IMR-90 (cell line): Measurements from ENCODE around the gene SGPL1. TPM values are rescaled to one million over a fixed set of nuclear protein-coding genes. Genes with fewer than 3 reads are reported as not detected.

Experiments used
- ATAC-seq: fragments of 200-7000 bp; cut with Tn5 transposase; 2 replicates; pipeline ENCODE4 v1.9.1; 2020; ENCODE audit warnings: low read depth, mild to moderate bottlenecking, moderate library complexity
- BruUV-seq: library from RNA; stranded (reverse); fragments of 400-500 nt; replicated peaks from 2 replicates; lab custom pipeline; 2021; lab: Mats Ljungman, UMichigan
- CTCF ChIA-PET: fragments of 300-600 bp; formaldehyde crosslinking; extraction: SDS; loops from one replicate; lab custom pipeline; 2021; ENCODE audit warnings: antibody characterized with exemption; lab: Yijun Ruan, JAX
- POLR2A ChIA-PET: fragments of 300-600 bp; sonication (Branson Sonifier 250); formaldehyde crosslinking; loops from one replicate; lab custom pipeline; 2022; ENCODE audit warnings: antibody characterized with exemption; ENCODE audit not compliant: unreplicated experiment; lab: Charles Lee
- DNase-seq: peaks from one replicate; pipeline ENCODE4 v3.0.0; 2013
- H2AFZ ChIP-seq: replicated peaks from 2 replicates; pipeline ENCODE3; 2013; ENCODE audit warnings: low read length, mild to moderate bottlenecking; ENCODE audit not compliant: poor library complexity
- H2AK5ac ChIP-seq: 2 replicates; pipeline ENCODE4 v1.6.1; 2013; ENCODE audit warnings: low read depth, low read length, inconsistent platforms
- H2AK9ac ChIP-seq: replicated peaks from 2 replicates; pipeline ENCODE3; 2013; ENCODE audit warnings: mild to moderate bottlenecking, low read depth, low read length, moderate library complexity; ENCODE audit not compliant: poor library complexity
- H2BK120ac ChIP-seq: 2 replicates; pipeline ENCODE4 v1.6.1; 2013; ENCODE audit warnings: low read depth, low read length, inconsistent platforms
- H2BK15ac ChIP-seq: 3 replicates; pipeline ENCODE4 v1.6.1; 2013; ENCODE audit warnings: low read depth, low read length, inconsistent platforms
- H2BK20ac ChIP-seq: 2 replicates; pipeline ENCODE4 v1.6.1; 2013; ENCODE audit warnings: low read depth, mild to moderate bottlenecking, inconsistent platforms, low read length, moderate library complexity
- H2BK5ac ChIP-seq: 2 replicates; pipeline ENCODE4 v1.6.1; 2013; ENCODE audit warnings: mild to moderate bottlenecking, low read depth, low read length, inconsistent platforms; ENCODE audit not compliant: poor library complexity, severe bottlenecking
- H3K14ac ChIP-seq: replicated peaks from 2 replicates; pipeline ENCODE4 v1.6.1; 2013; ENCODE audit warnings: low read depth, low read length, inconsistent platforms
- H3K18ac ChIP-seq: 2 replicates; pipeline ENCODE4 v1.6.1; 2013; ENCODE audit warnings: low read depth, low read length, control low read depth
- H3K23ac ChIP-seq: 2 replicates; pipeline ENCODE4 v1.6.1; 2013; ENCODE audit warnings: low read depth, low read length, inconsistent platforms
- H3K27ac ChIP-seq: 2 replicates; pipeline ENCODE4 v1.5.1; 2013; ENCODE audit warnings: mild to moderate bottlenecking, control low read depth, low read length; ENCODE audit not compliant: insufficient read depth
- H3K27me3 ChIP-seq: 2 replicates; pipeline ENCODE4 v1.6.1; 2013; ENCODE audit warnings: low read length; ENCODE audit not compliant: control insufficient read depth, insufficient read depth
- H3K36me3 ChIP-seq: 2 replicates; pipeline ENCODE4 v1.6.1; 2013; ENCODE audit warnings: low read length, mixed read lengths; ENCODE audit not compliant: control insufficient read depth, insufficient read depth
- H3K4ac ChIP-seq: 2 replicates; pipeline ENCODE4 v1.6.1; 2013; ENCODE audit warnings: low read depth, low read length, inconsistent platforms
- H3K4me1 ChIP-seq: 2 replicates; pipeline ENCODE4 v1.6.1; 2013; ENCODE audit warnings: low read length, mixed read lengths; ENCODE audit not compliant: control insufficient read depth, insufficient read depth
- H3K4me2 ChIP-seq: 2 replicates; pipeline ENCODE4 v1.6.1; 2013; ENCODE audit warnings: low read depth, mild to moderate bottlenecking, control low read depth, low read length, moderate library complexity
- H3K4me3 ChIP-seq: 2 replicates; pipeline ENCODE4 v1.5.1; 2013; ENCODE audit warnings: low read depth, mild to moderate bottlenecking, control low read depth, low read length, moderate library complexity; ENCODE audit not compliant: insufficient read depth
- H3K56ac ChIP-seq: 2 replicates; pipeline ENCODE4 v1.6.1; 2013; ENCODE audit warnings: low read length, inconsistent platforms; ENCODE audit not compliant: insufficient read depth; ENCODE audit errors: extremely low read depth
- H3K79me1 ChIP-seq, 2 experiments: 2 replicates each; pipeline ENCODE4 v1.6.1; 2013; ENCODE audit warnings: low read length in 2 of 2, inconsistent platforms in 1 of 2, low read depth in 1 of 2
- H3K9ac ChIP-seq: 2 replicates; pipeline ENCODE4 v1.6.1; 2013; ENCODE audit warnings: low read depth, low read length, control low read depth
- H3K9me1 ChIP-seq: 2 replicates; pipeline ENCODE4 v1.6.1; 2013; ENCODE audit warnings: low read length, inconsistent platforms; ENCODE audit not compliant: insufficient read depth
- H3K9me3 ChIP-seq: 2 replicates; pipeline ENCODE4 v1.6.1; 2013; ENCODE audit warnings: low read length; ENCODE audit not compliant: control insufficient read depth, insufficient read depth
- H4K20me1 ChIP-seq: 2 replicates; pipeline ENCODE4 v1.6.1; 2013; ENCODE audit warnings: low read length, inconsistent platforms; ENCODE audit not compliant: insufficient read depth
- H4K5ac ChIP-seq: 2 replicates; pipeline ENCODE4 v1.6.1; 2013; ENCODE audit warnings: mild to moderate bottlenecking, low read depth, low read length, control low read depth
- H4K8ac ChIP-seq, 2 experiments: 2 replicates each; pipeline ENCODE4 v1.6.1; 2013; ENCODE audit warnings: low read depth in 2 of 2, low read length in 2 of 2, control low read depth in 1 of 2, inconsistent platforms in 1 of 2
- H4K91ac ChIP-seq: 2 replicates; pipeline ENCODE4 v1.6.1; 2013; ENCODE audit warnings: low read depth, low read length, inconsistent platforms; ENCODE audit not compliant: insufficient read depth
- BHLHE40 ChIP-seq: fragments of 150-350 bp; IDR thresholded peaks from 2 replicates; pipeline ENCODE4 v1.6.1; 2016; ENCODE audit warnings: mild to moderate bottlenecking, low read depth, low read length
- CHD1 ChIP-seq: IDR thresholded peaks from 2 replicates; pipeline ENCODE4 v1.6.1; 2012; ENCODE audit warnings: low read depth, low read length, improper control_type of control experiment
- FOS ChIP-seq: fragments of 150-350 bp; IDR thresholded peaks from 2 replicates; pipeline ENCODE4 v1.6.1; 2016; ENCODE audit warnings: low read depth, low read length
- MAFK ChIP-seq: IDR thresholded peaks from 2 replicates; pipeline ENCODE4 v1.6.1; 2012; ENCODE audit warnings: low read depth, low read length, improper control_type of control experiment
- MAZ ChIP-seq: IDR thresholded peaks from 2 replicates; pipeline ENCODE4 v1.6.1; 2012; ENCODE audit warnings: low read depth, mild to moderate bottlenecking, low read length, improper control_type of control experiment, moderate library complexity, borderline replicate concordance
- MXI1 ChIP-seq: IDR thresholded peaks from 2 replicates; pipeline ENCODE4 v1.6.1; 2012; ENCODE audit warnings: low read depth, mild to moderate bottlenecking, low read length, moderate library complexity, borderline replicate concordance
- NFE2L2 ChIP-seq: fragments of 150-350 bp; IDR thresholded peaks from 2 replicates; pipeline ENCODE4 v1.6.1; 2016; ENCODE audit warnings: low read depth, mild to moderate bottlenecking, low read length
- POLR2A ChIP-seq: IDR thresholded peaks from 2 replicates; pipeline ENCODE4 v1.6.1; 2012; ENCODE audit warnings: mild to moderate bottlenecking, low read depth, low read length
- RAD21 ChIP-seq: IDR thresholded peaks from 2 replicates; pipeline ENCODE4 v1.6.1; 2012; ENCODE audit warnings: low read length, improper control_type of control experiment
- RCOR1 ChIP-seq: IDR thresholded peaks from 2 replicates; pipeline ENCODE4 v1.6.1; 2012; ENCODE audit warnings: mild to moderate bottlenecking, low read length, improper control_type of control experiment; ENCODE audit not compliant: insufficient replicate concordance
- RFX5 ChIP-seq: IDR thresholded peaks from 2 replicates; pipeline ENCODE4 v1.8.0; 2012; ENCODE audit warnings: low read depth, mild to moderate bottlenecking, low read length, moderate library complexity
- SMC3 ChIP-seq: fragments of 150-350 bp; IDR thresholded peaks from 2 replicates; pipeline ENCODE4 v1.6.1; 2016; ENCODE audit warnings: low read depth, mild to moderate bottlenecking, antibody characterized with exemption, low read length, moderate library complexity
- WGBS, 2 experiments: methylation state at CpG; one replicate each; pipeline versions ENCODE4 v1.1.5 to v1.1.7; 2013; ENCODE audit warnings: missing lambda C conversion rate in 2 of 2; ENCODE audit not compliant: insufficient read length in 1 of 2; ENCODE audit errors: extremely low coverage in 2 of 2; 5-methylcytosine and 5-hydroxymethylcytosine counted together
- dilution Hi-C: fragments of 300-500 bp; cut with HindIII; formaldehyde crosslinking; loops from one replicate; pipeline ENCODE4 v1.14.3; 2018; ENCODE audit warnings: low sequenced_read_pairs; ENCODE audit not compliant: unreplicated experiment
- in situ Hi-C: fragments of 300-500 bp; cut with MboI; formaldehyde crosslinking; loops from 3 replicates; pipeline ENCODE4 v1.14.3; 2019; ENCODE audit warnings: low sequenced_read_pairs, inconsistent platforms, mixed read lengths
- intact Hi-C: fragments of 100-400 bp; cut with micrococcal nuclease; formaldehyde crosslinking; loops from 2 replicates; pipeline ENCODE4 v1.10.0; 2022
- polyA plus RNA-seq, 3 experiments: library from polyadenylated mRNA; depleted of rRNA; stranded (reverse); fragments of >200 nt; gene quantifications; 2 replicates each; pipeline ENCODE4 v1.2.3, GENCODE V29; 2012; ENCODE audit warnings: low replicate concordance in 1 of 3
- total RNA-seq: library from RNA; depleted of rRNA; stranded (reverse); fragments of >200 nt; gene quantifications from 2 replicates; pipeline ENCODE4 v1.2.3, GENCODE V29; 2012
- TF ChIP-seq, protein P1 (sequence below): fragments of 150-350 bp; IDR thresholded peaks from 2 replicates; pipeline ENCODE4 v1.6.1; 2017; ENCODE audit warnings: mild to moderate bottlenecking, antibody characterized with exemption, low read length, low read depth
- TF ChIP-seq, protein P2 (sequence below): conservative IDR thresholded peaks from 2 replicates; pipeline ENCODE4 v1.5.1; 2012; ENCODE audit warnings: mild to moderate bottlenecking, low read depth, low read length, improper control_type of control experiment
- TF ChIP-seq, protein P3 (sequence below): fragments of 150-350 bp; IDR thresholded peaks from 2 replicates; pipeline ENCODE4 v1.6.1; 2016; ENCODE audit warnings: low read depth, mild to moderate bottlenecking, low read length, moderate library complexity, borderline replicate concordance

The SGPL1 gene
- total and polyA plus RNA-seq, 2 of the 4 experiments (the other 2 are of a cell fraction): 12.2 to 26.7 TPM

- no peak overlapping the region for H3K4me2 ChIP-seq
- no peaks in the 10 kb centered on the region for H3K9me1 ChIP-seq
- H3K18ac ChIP-seq: no peak overlapping the region
- H3K27ac ChIP-seq: no peak overlapping the region
- no peak overlapping the region for H2AK5ac ChIP-seq
- H3K27me3 ChIP-seq: peaks cover 68% of the 10 kb centered on the region
- dilution Hi-C loops (no loop called here), intact Hi-C loops (no loop called here), in situ Hi-C loops (no loop called here)
- BruUV-seq: no TSS peak
- H3K4ac ChIP-seq: no peak overlapping the region
- no peak overlapping the region for H2BK15ac ChIP-seq
- H3K9me3 ChIP-seq: no peaks in the 10 kb centered on the region
- H3K4me3 ChIP-seq: no peak overlapping the region
- H3K56ac ChIP-seq: no peak overlapping the region
- no peak overlapping the region for H2BK120ac ChIP-seq
- no peak overlapping the region for H2AK9ac ChIP-seq
- H2AFZ ChIP-seq: no peak overlapping the region
- H4K5ac ChIP-seq: no peak overlapping the region
- ATAC-seq (no peak), DNase-seq (no peak)
- ChIA-PET POLR2A (no interaction called here), CTCF (no interaction called here)
- H4K8ac ChIP-seq: no peak overlapping the region
- H3K79me1 ChIP-seq: no peaks in the 10 kb centered on the region
- H3K14ac ChIP-seq: no peak overlapping the region
- WGBS, 2 experiments: 68% methylated on average over 7 of the region's 12 CpGs; no CpG with 5 or more reads in 1 of the 2 experiments
- H3K9ac ChIP-seq: no peak overlapping the region
- H2BK5ac ChIP-seq: no peak overlapping the region
- H3K23ac ChIP-seq: no peak overlapping the region
- H4K20me1 ChIP-seq: no peaks in the 10 kb centered on the region; the same call in 1 of the 2 replicates
- no peaks in the 10 kb centered on the region for H3K4me1 ChIP-seq
- no peak overlapping the region for H4K91ac ChIP-seq
- no peaks in the 10 kb centered on the region for H3K36me3 ChIP-seq
- no peak overlapping the region for H2BK20ac ChIP-seq
- TF ChIP-seq MXI1 (no peak), POLR2A (no peak), MAZ (no peak), NFE2L2 (no peak), RAD21 (no peak), MAFK (no peak), SMC3 (no peak), BHLHE40 (no peak), RFX5 (no peak), CHD1 (no peak), RCOR1 (no peak), FOS (no peak)
- TF ChIP-seq, protein P1, sequence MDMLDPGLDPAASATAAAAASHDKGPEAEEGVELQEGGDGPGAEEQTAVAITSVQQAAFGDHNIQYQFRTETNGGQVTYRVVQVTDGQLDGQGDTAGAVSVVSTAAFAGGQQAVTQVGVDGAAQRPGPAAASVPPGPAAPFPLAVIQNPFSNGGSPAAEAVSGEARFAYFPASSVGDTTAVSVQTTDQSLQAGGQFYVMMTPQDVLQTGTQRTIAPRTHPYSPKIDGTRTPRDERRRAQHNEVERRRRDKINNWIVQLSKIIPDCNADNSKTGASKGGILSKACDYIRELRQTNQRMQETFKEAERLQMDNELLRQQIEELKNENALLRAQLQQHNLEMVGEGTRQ: no peak
- TF ChIP-seq, protein P2, sequence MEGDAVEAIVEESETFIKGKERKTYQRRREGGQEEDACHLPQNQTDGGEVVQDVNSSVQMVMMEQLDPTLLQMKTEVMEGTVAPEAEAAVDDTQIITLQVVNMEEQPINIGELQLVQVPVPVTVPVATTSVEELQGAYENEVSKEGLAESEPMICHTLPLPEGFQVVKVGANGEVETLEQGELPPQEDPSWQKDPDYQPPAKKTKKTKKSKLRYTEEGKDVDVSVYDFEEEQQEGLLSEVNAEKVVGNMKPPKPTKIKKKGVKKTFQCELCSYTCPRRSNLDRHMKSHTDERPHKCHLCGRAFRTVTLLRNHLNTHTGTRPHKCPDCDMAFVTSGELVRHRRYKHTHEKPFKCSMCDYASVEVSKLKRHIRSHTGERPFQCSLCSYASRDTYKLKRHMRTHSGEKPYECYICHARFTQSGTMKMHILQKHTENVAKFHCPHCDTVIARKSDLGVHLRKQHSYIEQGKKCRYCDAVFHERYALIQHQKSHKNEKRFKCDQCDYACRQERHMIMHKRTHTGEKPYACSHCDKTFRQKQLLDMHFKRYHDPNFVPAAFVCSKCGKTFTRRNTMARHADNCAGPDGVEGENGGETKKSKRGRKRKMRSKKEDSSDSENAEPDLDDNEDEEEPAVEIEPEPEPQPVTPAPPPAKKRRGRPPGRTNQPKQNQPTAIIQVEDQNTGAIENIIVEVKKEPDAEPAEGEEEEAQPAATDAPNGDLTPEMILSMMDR: no peak
- TF ChIP-seq, protein P3, sequence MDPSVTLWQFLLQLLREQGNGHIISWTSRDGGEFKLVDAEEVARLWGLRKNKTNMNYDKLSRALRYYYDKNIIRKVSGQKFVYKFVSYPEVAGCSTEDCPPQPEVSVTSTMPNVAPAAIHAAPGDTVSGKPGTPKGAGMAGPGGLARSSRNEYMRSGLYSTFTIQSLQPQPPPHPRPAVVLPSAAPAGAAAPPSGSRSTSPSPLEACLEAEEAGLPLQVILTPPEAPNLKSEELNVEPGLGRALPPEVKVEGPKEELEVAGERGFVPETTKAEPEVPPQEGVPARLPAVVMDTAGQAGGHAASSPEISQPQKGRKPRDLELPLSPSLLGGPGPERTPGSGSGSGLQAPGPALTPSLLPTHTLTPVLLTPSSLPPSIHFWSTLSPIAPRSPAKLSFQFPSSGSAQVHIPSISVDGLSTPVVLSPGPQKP: no peak
These were observed 92.9 kb downstream of the SGPL1 start for GRCh38 chr10:70908406-70909296.
